ENCODE data around the gene SEC11C. TPM values are rescaled to one million over a fixed set of nuclear protein-coding genes. Genes with fewer than 3 reads are reported as not detected.
A peak's percentile ranks its signal among the peaks of the same experiment; 100 is the strongest.
"Not testable (repeated sequence)": the region's sequence is repeated elsewhere in the genome, so short reads cannot be mapped to it uniquely, and the experiment has no call there.

The SEC11C gene
- total RNA-seq, 2 experiments from 2014 or later = 38.4 to 39.9 TPM

DNA sequence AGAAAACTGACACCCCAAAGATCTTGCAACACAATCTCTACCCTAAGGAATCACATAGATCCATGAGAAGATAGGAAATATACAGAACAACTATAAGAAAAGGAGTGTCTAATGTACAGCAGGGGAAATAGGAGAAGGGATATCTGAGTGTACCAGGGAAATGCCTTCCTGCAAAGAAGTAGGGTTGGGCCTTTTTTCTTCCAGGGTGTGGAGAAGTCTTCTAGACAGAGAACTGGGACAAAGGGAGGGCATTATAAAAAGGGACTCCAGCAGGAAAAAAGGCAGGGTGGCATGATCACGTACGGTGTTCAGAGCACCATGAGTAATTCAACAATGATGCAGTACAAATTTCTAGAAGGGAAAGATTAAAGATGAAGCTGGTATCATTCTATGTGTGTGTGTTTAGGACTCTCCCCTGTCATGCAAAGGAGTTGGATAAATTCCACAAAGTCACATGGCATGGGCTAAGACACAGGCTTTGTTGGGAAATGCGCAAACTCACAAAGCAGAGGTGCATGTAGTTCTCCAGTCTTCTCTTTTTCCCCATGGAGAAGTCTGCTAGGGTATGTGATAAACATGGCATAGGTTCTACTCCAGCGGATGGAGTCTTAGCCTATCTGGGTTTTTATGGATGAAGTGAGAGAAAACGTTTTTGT, 6.7 kb upstream of the SEC11C start:
- ATAC-seq (ENCODE audit: low read depth) (no peak), DNase-seq (no peak)
- Mint-ChIP-seq H3K27ac (no peak overlapping the region), H3K9me3 (no peaks in the 10 kb centered on the region), H3K27me3 (peaks cover 37% of the 10 kb centered on the region), H3K36me3 (no peaks in the 10 kb centered on the region), H3K4me3 (no peak overlapping the region), H3K4me1 (no peaks in the 10 kb centered on the region)
- POLR2A ChIA-PET = no interaction called here

DNA sequence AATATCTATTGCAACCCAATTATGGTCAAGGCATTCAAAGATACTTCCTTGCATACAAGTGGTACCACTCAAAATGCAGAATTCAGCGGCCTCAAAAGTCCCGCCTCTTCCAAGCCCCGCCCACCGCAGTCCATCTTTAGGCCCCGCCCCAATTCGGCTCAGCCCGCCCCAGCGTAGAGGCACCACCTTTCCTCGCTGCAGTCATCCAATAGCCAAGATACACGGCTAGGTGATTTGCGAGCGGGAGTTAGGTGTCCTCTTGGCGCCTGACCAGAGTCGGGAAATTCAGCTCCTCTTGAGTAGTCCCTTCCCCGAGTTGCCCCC, 431 bp upstream of the SEC11C start:
- Mint-ChIP-seq H3K9me3 (peaks cover 2% of the 10 kb centered on the region), H3K4me1 (peaks cover 25% of the 10 kb centered on the region), H3K4me3 (peak overlapping the region; percentile 91), H3K27me3 (peaks cover 8% of the 10 kb centered on the region), H3K27ac (peak overlapping the region; percentile 96), H3K36me3 (peaks cover 2% of the 10 kb centered on the region)
- POLR2A ChIA-PET = no interaction called here
- DNase-seq (peak; percentile 88), ATAC-seq (ENCODE audit: low read depth) (peak; percentile 91)

DNA sequence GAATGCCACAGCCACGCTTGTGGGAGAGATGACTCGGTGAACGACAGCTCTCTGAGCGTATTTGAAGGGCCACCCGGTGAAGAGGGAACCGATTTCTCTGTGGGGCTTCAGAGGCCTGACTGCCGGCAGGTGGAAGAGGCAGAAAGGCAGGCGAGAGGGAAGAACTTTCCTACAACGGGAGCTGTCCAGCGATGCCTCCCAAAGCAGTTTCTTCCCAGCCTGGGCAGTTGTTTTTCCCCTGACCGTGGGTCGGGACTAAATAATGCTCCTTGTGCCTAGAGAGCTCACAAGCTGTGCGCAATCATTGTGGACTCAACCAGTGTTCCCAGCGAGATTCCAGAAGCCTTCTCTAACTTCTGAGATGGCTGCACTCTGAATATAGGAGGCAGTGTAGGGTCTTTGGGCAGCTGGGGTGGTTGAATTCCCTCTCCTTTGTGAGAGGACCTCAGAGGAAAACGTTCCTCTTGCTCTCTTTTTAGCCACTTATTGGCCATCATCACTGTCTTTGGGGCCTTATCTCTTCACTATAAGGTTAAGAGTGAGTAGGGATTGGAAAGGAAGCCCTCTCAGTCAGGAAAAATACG, 710 bp downstream of the SEC11C start:
- Mint-ChIP-seq H3K27ac (peak overlapping the region; percentile 96), H3K36me3 (peaks cover 2% of the 10 kb centered on the region), H3K9me3 (peaks cover 2% of the 10 kb centered on the region), H3K4me3 (peak overlapping the region; percentile 91), H3K27me3 (peaks cover 4% of the 10 kb centered on the region), H3K4me1 (peaks cover 29% of the 10 kb centered on the region)
- no peak for DNase-seq
- ATAC-seq (ENCODE audit: low read depth) = no peak
- POLR2A ChIA-PET = interaction anchor here (0.6 kb wide), 2 partner anchors 108 to 443 kb away, joined by 3 to 4 read pairs; no protein-coding TSS in a partner anchor

DNA sequence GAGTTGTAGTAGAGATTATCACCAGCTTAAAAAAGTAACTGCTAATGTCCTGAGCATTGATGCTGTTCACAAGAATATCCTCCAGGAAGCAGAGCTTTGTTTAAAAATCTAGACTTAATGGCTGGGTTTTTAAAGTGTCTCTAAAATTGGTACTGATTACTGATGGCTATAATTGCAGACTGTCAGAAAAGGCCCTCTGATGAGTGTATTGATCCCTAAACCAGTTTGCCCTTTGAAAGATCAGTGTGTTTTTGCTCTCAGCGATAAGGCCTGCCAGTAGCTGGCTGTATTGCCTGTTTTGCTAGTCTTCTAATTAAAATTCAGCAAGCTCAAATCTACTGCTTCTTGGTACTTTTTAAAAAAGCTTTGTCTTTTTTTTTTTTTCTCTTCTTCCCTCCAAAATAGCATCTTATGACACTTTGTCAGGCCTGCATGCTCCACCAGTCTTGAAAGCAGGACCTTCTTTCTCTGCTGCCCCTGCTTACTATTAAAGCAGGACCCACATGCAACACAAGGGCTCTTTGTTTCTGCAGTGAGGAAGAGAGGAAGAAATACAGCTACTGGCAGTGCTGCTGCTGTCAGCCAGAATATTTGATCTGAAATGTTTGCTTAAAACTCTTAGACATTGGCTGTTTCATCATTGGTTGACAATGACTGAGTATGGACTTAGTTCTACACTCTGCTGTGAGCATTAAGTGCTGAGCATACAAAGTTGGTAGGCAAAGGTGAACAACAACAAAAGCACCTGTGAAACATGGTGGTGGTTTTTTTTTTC, 1.8 kb downstream of the SEC11C start:
- POLR2A ChIA-PET = no interaction called here
- Mint-ChIP-seq H3K9me3 (peaks cover 2% of the 10 kb centered on the region), H3K27ac (no peak overlapping the region)

DNA sequence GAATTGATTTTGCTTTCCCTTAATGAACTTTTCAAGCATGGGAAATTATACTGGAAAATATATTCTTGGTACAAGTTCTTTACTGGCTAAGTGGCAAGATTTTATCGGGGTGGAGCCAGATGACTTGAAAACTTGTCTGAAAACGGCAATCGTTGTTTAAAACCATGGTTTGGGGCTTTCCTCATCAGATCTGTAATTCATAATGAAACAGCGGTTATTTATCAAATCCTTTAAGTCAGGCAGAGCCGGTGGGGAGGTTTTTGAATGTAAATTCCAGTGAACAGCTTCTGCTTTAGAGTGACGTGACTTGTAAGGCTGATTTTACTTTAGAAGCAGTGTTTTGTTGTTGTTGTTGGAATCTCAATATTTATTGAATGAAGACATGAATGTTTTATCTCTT, 2.6 kb downstream of the SEC11C start:
- no peak for ATAC-seq (ENCODE audit: low read depth)
- no peaks in the 10 kb centered on the region for H3K27me3 Mint-ChIP-seq
- peaks cover 33% of the 10 kb centered on the region for H3K4me1 Mint-ChIP-seq
- POLR2A ChIA-PET = no interaction called here
- H3K36me3 Mint-ChIP-seq = peaks cover 2% of the 10 kb centered on the region
- H3K4me3 Mint-ChIP-seq = no peak overlapping the region
- no peak overlapping the region for H3K27ac Mint-ChIP-seq
- peaks cover 2% of the 10 kb centered on the region for H3K9me3 Mint-ChIP-seq
- DNase-seq = no peak

More for the DNA sequence above, 1.8 kb downstream of the SEC11C start:
- ATAC-seq (ENCODE audit: low read depth) (no peak), DNase-seq (no peak)
- H3K4me1 Mint-ChIP-seq = peaks cover 31% of the 10 kb centered on the region
- H3K36me3 Mint-ChIP-seq = peaks cover 2% of the 10 kb centered on the region
- H3K4me3 Mint-ChIP-seq = peak overlapping the region; percentile 91
- H3K27me3 Mint-ChIP-seq = peaks cover 4% of the 10 kb centered on the region

DNA sequence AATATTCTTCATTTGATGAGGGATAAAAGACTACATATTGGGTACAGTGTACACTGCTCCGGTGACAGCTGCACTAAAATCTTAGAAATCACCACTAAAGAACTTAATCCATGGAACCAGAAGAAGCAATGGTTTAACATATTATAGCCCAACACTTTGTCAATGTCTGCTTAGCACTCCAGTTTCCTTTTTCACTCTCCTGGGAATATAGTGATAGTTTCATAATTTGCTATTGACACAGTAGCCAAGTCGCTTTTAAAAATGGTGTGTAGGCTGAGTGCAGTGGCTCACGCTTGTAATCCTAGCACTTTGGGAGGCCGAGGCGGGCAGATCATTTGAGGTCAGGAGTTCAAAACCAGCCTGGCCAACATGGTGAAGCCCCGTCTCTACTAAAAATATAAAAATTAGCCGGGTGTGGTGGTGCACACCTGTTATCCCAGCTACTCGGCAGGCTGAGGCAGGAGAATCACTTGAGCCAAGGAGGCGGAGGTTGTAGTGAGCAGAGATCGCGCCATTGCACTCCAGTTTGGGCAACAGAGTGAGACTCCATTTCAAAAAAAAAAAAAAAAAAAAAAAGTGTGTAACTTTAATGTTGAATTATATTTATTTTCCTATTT, 3.2 kb downstream of the SEC11C start:
- not testable (repeated sequence) for H3K36me3 Mint-ChIP-seq; H3K9me3 Mint-ChIP-seq; H3K4me3 Mint-ChIP-seq; H3K27ac Mint-ChIP-seq; DNase-seq; ATAC-seq (ENCODE audit: low read depth); H3K27me3 Mint-ChIP-seq
- H3K4me1 Mint-ChIP-seq = peaks cover 34% of the 10 kb centered on the region
- POLR2A ChIA-PET = interaction anchor here (0.7 kb wide), 1 partner anchor 594 kb away, joined by 5 read pairs; no protein-coding TSS in a partner anchor

DNA sequence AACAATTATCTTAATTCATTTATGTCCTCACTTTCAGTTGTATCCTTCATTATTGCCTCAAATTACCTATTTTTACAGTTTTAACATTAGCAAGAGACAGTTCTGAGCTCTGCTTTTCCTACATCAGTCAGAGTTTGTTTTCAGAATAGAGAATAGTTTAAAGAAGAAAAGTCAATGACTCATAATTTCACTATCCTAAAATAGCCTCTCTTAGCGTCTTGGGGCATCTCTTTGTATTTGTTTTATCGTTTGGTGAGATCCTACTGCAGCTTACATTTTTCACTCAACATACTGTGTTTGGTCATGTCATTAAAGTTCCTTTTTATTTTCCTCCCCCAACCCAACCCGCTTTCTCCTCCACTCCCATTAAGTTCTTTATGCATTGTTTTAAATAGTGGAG, 3.8 kb downstream of the SEC11C start:
- Mint-ChIP-seq H3K27ac (no peak overlapping the region), H3K4me3 (no peak overlapping the region), H3K36me3 (peaks cover 2% of the 10 kb centered on the region), H3K4me1 (peaks cover 34% of the 10 kb centered on the region), H3K9me3 (peaks cover 2% of the 10 kb centered on the region), H3K27me3 (no peaks in the 10 kb centered on the region)
- DNase-seq = no peak
- no peak for ATAC-seq (ENCODE audit: low read depth)
- POLR2A ChIA-PET = interaction anchor here (0.7 kb wide), 2 partner anchors 317 to 595 kb away, joined by 3 to 5 read pairs; no protein-coding TSS in a partner anchor

DNA sequence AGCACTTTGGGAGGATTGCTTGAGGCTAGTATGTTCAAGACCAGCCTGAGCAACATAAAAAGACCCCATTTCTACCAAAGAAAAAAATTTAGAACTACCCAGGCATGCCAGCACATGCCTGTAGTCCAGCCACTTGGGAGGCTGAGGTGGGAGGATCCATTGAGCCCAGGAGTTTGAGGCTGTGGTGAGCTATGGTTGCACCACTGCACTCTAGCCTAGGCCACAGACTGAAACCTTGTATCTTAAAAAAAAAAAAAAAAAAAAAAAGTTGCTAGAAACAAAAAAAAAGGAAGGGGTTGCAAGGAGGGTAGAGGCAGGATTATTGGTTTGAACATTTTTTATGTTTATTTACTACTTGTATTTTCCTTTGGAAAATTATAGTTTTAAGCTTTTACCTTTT, 4.8 kb downstream of the SEC11C start:
- Mint-ChIP-seq H3K27me3 (no peaks in the 10 kb centered on the region), H3K4me3 (no peak overlapping the region), H3K27ac (no peak overlapping the region), H3K9me3 (no peaks in the 10 kb centered on the region), H3K4me1 (peaks cover 34% of the 10 kb centered on the region), H3K36me3 (peaks cover 2% of the 10 kb centered on the region)
- ATAC-seq (ENCODE audit: low read depth) = no peak
- POLR2A ChIA-PET = no interaction called here
- no peak for DNase-seq

DNA sequence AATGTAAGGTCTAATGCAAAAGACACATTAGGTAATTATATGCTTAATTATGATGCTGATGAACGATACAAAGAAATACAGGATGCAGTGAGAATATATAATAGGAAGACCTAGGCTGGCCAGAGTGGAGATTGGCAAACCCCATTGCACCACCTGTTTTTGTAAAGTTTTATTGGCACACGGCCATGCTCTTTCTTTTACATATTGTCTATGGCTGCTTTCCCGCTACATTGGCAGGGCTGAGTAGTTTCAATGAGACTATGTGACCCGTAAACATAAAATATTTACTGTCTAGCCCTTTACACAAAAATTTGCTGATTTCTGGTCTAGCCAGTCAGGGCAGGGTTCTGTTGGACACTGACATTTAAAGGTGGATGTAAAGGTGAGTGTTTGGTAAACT, 5.4 kb downstream of the SEC11C start:
- no peak for DNase-seq
- POLR2A ChIA-PET = no interaction called here
- Mint-ChIP-seq H3K4me1 (peaks cover 34% of the 10 kb centered on the region), H3K36me3 (peaks cover 2% of the 10 kb centered on the region), H3K27ac (no peak overlapping the region), H3K9me3 (no peaks in the 10 kb centered on the region), H3K27me3 (no peaks in the 10 kb centered on the region), H3K4me3 (no peak overlapping the region)
- ATAC-seq (ENCODE audit: low read depth) = no peak

DNA sequence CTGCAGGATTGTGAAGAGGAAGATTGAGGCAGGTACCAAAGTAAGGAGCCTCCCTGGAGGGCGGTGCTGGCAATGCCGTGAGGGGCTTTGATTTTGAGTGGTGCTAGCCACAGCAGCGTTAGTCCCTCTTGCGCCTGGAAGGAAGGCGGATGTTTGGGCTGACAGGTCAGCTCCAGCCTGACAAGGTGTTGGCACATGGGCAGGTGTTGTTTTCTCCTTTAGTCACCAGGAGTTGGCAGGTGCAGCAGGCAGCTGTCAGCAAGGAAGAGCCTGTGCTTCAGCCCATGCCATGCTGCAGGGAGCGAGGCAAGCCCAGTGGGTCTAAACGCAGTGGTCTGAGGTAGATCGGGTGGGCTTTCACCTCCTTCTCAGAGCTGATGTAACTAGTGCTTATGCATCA, 8.5 kb downstream of the SEC11C start:
- Mint-ChIP-seq H3K27ac (no peak overlapping the region), H3K27me3 (no peaks in the 10 kb centered on the region), H3K4me3 (no peak overlapping the region), H3K36me3 (peaks cover 3% of the 10 kb centered on the region), H3K4me1 (peaks cover 26% of the 10 kb centered on the region), H3K9me3 (no peaks in the 10 kb centered on the region)
- POLR2A ChIA-PET = no interaction called here
- DNase-seq (no peak), ATAC-seq (ENCODE audit: low read depth) (no peak)

DNA sequence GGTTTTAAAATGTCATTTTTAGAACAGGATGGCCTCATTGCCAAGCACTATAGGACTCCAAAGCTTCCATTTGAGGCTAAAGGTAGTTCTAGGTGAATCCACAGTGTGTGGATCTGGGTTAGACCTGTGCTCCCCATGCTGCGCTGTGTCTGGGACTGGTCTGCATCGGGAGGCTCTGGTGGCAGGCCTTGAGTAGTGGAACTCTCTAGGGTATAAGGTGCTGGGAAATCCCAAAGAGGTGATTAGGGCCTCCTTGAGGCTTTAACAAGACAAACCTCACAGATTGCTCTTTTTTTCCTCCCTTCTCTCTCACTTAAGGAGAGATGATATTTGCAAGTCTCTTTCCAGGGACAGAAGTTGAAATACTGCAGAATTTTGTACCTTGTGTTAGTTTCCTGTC, 9.3 kb downstream of the SEC11C start:
- H3K4me3 Mint-ChIP-seq = no peak overlapping the region
- H3K27me3 Mint-ChIP-seq = no peaks in the 10 kb centered on the region
- no peaks in the 10 kb centered on the region for H3K9me3 Mint-ChIP-seq
- H3K36me3 Mint-ChIP-seq = peaks cover 6% of the 10 kb centered on the region
- DNase-seq (no peak), ATAC-seq (ENCODE audit: low read depth) (no peak)
- peaks cover 23% of the 10 kb centered on the region for H3K4me1 Mint-ChIP-seq
- H3K27ac Mint-ChIP-seq = no peak overlapping the region
- POLR2A ChIA-PET = no interaction called here

DNA sequence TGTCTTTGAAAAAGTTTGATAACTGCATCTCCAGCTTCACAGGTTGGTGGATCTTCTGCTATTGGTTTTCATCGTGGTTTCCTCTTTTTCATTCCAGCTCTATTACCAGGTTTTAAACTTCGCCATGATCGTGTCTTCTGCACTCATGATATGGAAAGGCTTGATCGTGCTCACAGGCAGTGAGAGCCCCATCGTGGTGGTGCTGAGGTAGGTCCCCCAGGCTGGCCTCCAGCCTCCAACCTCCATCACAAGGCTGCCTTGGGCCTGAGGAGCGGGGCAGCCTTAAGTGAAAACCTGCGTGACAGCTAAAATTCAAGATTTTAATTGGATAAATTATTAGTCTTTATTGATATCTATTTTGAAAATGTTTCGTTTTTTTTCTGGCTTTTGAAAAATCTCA, 9.7 kb downstream of the SEC11C start:
- Mint-ChIP-seq H3K4me3 (no peak overlapping the region), H3K9me3 (no peaks in the 10 kb centered on the region), H3K27me3 (no peaks in the 10 kb centered on the region), H3K4me1 (peaks cover 21% of the 10 kb centered on the region), H3K36me3 (peaks cover 6% of the 10 kb centered on the region), H3K27ac (no peak overlapping the region)
- no peak for DNase-seq
- ATAC-seq (ENCODE audit: low read depth) = no peak
- POLR2A ChIA-PET = no interaction called here

DNA sequence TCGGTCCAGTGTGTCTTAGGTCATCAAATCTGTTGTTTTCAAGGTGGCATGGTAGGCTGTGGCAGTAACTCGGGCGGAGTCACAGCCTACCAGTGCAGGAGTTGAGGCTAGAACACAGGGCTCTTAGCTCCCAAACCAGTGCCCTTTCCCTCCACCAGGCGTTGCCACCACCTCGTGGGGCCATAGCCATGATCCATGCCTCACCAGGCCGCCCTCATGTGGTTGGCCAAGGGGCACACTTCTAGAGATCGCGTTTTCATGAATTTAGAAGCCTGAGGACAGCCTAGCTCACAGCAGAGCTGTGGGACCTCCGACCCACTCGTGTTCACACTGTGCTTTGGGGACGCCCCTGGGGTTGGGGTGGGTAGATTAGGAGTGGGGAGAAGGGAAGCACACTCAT, 10.6 kb downstream of the SEC11C start:
- no peak overlapping the region for H3K27ac Mint-ChIP-seq

More for the DNA sequence above, 10.6 kb downstream of the SEC11C start:
- DNase-seq = no peak
- ATAC-seq (ENCODE audit: low read depth) = no peak
- peaks cover 6% of the 10 kb centered on the region for H3K36me3 Mint-ChIP-seq
- peaks cover 19% of the 10 kb centered on the region for H3K4me1 Mint-ChIP-seq
- no peaks in the 10 kb centered on the region for H3K27me3 Mint-ChIP-seq
- H3K9me3 Mint-ChIP-seq = no peaks in the 10 kb centered on the region
- no peak overlapping the region for H3K4me3 Mint-ChIP-seq
- POLR2A ChIA-PET = no interaction called here
